CD14-positive monocyte (primary cell): ENCODE measurements around the gene NDUFB5. TPM values are rescaled to one million over a fixed set of nuclear protein-coding genes. Genes with fewer than 3 reads are reported as not detected.

Experiments
- DNase-seq, 3 donors: peaks; one replicate each; pipeline ENCODE4 v3.0.0-alpha.2; 2011 to 2022
- H2AFZ ChIP-seq: 2 replicates; pipeline ENCODE4 v1.6.0; 2012; ENCODE audit warnings: mild to moderate bottlenecking, low read depth, low read length, inconsistent platforms; ENCODE audit not compliant: insufficient read depth, poor library complexity, severe bottlenecking
- H3K27ac ChIP-seq, 2 donors: 1 replicate in 1 of 2; 2 replicates in 1 of 2; pipeline ENCODE4 v1.5.1; 2012 to 2013; ENCODE audit warnings: low read length in 2 of 2, control low read depth in 1 of 2, inconsistent platforms in 1 of 2, low read depth in 1 of 2, mild to moderate bottlenecking in 1 of 2
- H3K27me3 ChIP-seq, 2 donors: one replicate each; pipeline versions ENCODE4 v1.6.0 to v1.6.1; 2011 to 2013; ENCODE audit warnings: low read length in 2 of 2; ENCODE audit not compliant: control insufficient read depth in 2 of 2, insufficient read depth in 2 of 2
- H3K36me3 ChIP-seq, 2 donors: replicated peaks in 1 of 2; 1 replicate in 1 of 2; 2 replicates in 1 of 2; pipeline versions ENCODE4 v1.5.1 to v1.6.1; 2012 to 2013; ENCODE audit warnings: low read length in 2 of 2, control low read depth in 1 of 2, inconsistent platforms in 1 of 2, mild to moderate bottlenecking in 1 of 2; ENCODE audit not compliant: insufficient read depth in 2 of 2, control insufficient read depth in 1 of 2
- H3K4me1 ChIP-seq, 2 donors: 1 replicate in 1 of 2; 2 replicates in 1 of 2; pipeline versions ENCODE4 v1.5.1 to v1.6.1; 2012 to 2013; ENCODE audit warnings: low read length in 2 of 2, control low read depth in 1 of 2, inconsistent platforms in 1 of 2, mild to moderate bottlenecking in 1 of 2, moderate library complexity in 1 of 2; ENCODE audit not compliant: insufficient read depth in 2 of 2, control insufficient read depth in 1 of 2
- H3K4me2 ChIP-seq: replicated peaks from 2 replicates; pipeline ENCODE3; 2012; ENCODE audit warnings: low read length, moderate library complexity, mild to moderate bottlenecking; ENCODE audit not compliant: poor library complexity, severe bottlenecking; ENCODE audit errors: extremely low read depth
- H3K4me3 ChIP-seq, 3 experiments: fragments of 200-600 bp in 1 of 3; sonication (generic) in 1 of 3; replicated peaks in 1 of 3; 1 replicate in 2 of 3; 2 replicates in 1 of 3; pipeline ENCODE4 v1.5.1; 2011 to 2013; ENCODE audit warnings: low read length in 3 of 3, mild to moderate bottlenecking in 3 of 3, control low read depth in 2 of 3, low read depth in 2 of 3, inconsistent platforms in 1 of 3, moderate library complexity in 1 of 3
- H3K79me2 ChIP-seq: 2 replicates; pipeline ENCODE4 v1.6.0; 2012; ENCODE audit warnings: mild to moderate bottlenecking, control low read depth, inconsistent platforms, low read length, moderate library complexity; ENCODE audit not compliant: insufficient read depth
- H3K9ac ChIP-seq: 2 replicates; pipeline ENCODE4 v1.6.0; 2017; ENCODE audit warnings: low read length, mild to moderate bottlenecking; ENCODE audit not compliant: insufficient read depth, poor library complexity, severe bottlenecking
- H3K9me3 ChIP-seq, 2 donors: replicated peaks in 1 of 2; 1 replicate in 1 of 2; 2 replicates in 1 of 2; pipeline versions ENCODE4 v1.5.1 to v1.6.1; 2012 to 2013; ENCODE audit warnings: low read length in 2 of 2, control low read depth in 1 of 2; ENCODE audit not compliant: control insufficient read depth in 1 of 2, insufficient read depth in 1 of 2
- H4K20me1 ChIP-seq: 2 replicates; pipeline ENCODE4 v1.6.0; 2012; ENCODE audit warnings: mild to moderate bottlenecking, low read length, control low read depth, moderate library complexity; ENCODE audit not compliant: insufficient read depth
- H3K27ac Mint-ChIP-seq, 7 donors: one replicate each; pipeline ENCODE4 v1.8.0; 2020; ENCODE audit warnings: mild to moderate bottlenecking in 7 of 7, mixed read lengths in 7 of 7, moderate library complexity in 6 of 7, inconsistent platforms in 2 of 7
- H3K27me3 Mint-ChIP-seq, 3 donors: one replicate each; pipeline ENCODE4 v1.8.0; 2021 to 2022; ENCODE audit warnings: low read depth in 3 of 3, mild to moderate bottlenecking in 3 of 3, mixed read lengths in 3 of 3, moderate library complexity in 3 of 3, inconsistent platforms in 1 of 3
- H3K36me3 Mint-ChIP-seq, 2 donors: one replicate each; pipeline ENCODE4 v1.8.0; 2020; ENCODE audit warnings: mixed read lengths in 2 of 2, inconsistent platforms in 1 of 2, mild to moderate bottlenecking in 1 of 2
- H3K4me1 Mint-ChIP-seq: one replicate; pipeline ENCODE4 v1.8.0; 2020; ENCODE audit warnings: mild to moderate bottlenecking, mixed read lengths
- H3K4me3 Mint-ChIP-seq, 2 donors: one replicate each; pipeline ENCODE4 v1.8.0; 2020; ENCODE audit warnings: mild to moderate bottlenecking in 2 of 2, mixed read lengths in 2 of 2, moderate library complexity in 1 of 2
- H3K9me3 Mint-ChIP-seq, 7 donors: one replicate each; pipeline ENCODE4 v1.8.0; 2020 to 2022; ENCODE audit warnings: mixed read lengths in 7 of 7, mild to moderate bottlenecking in 6 of 7, moderate library complexity in 6 of 7, inconsistent platforms in 2 of 7
- WGBS: methylation state at CpG from one replicate; pipeline ENCODE4 v1.1.5; 2013; ENCODE audit warnings: missing lambda C conversion rate; ENCODE audit not compliant: insufficient coverage; 5-methylcytosine and 5-hydroxymethylcytosine counted together
- intact Hi-C, 2 donors: fragments of 100-400 bp; cut with micrococcal nuclease; formaldehyde crosslinking; loops; one replicate each; pipeline versions ENCODE4 v1.15.0 to v1.15.1; 2023
- polyA plus RNA-seq, 3 donors: library from polyadenylated mRNA; depleted of rRNA in 1 of 3; unstranded in 2 of 3; stranded (reverse) in 1 of 3; fragments of 300-500 nt in 2 of 3; fragments of >200 nt in 1 of 3; fragmentation: Illumina TruSeq in 2 of 3; gene quantifications; 1 replicate in 2 of 3; 2 replicates in 1 of 3; pipeline ENCODE4 v1.2.3, GENCODE V29; 2012 to 2021
- TF ChIP-seq, protein P1 (sequence below): fragments of 200-600 bp; IDR thresholded peaks from one replicate; pipeline ENCODE4 v1.8.0; 2022; ENCODE audit warnings: antibody characterized with exemption, mild to moderate bottlenecking

NDUFB5 gene
- polyA plus RNA-seq, 3 donors = 30.8 to 144 (median 132) TPM

DNA sequence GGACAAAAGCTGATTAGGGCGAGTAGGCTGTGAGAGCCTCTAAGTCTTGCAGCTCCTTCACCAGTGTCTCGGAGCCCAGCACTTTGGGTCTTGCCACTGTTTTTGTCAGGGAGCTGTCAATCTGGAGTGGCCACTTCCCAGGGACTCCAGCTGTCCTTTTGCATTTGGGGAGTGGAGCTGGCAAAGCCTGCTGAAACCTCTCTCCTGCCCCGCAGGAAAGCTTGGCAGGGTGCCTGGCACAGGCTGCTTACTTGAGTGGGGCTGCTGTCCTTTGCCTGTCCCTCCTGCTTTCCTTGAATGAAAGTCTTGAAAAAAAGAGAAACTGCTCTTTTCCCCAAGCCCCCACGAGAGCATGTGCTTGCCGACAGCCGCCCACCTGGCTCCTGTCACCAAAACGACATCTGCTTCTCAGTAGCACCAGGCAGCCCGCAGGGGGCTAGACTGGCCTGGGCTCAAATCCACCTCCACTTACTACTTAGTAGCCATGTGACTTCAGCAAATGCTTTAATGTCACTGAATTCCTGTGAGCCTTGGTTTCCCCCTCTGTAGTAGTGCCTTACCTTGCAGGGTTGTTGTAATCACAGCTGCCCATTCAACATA is 61.9 kb downstream of the NDUFB5 start:
- Histone ChIP-seq H3K36me3 (no peaks in the 10 kb centered on the region), H2AFZ (no peak overlapping the region), H3K9ac (no peak overlapping the region), H3K27ac (no peak overlapping the region), H3K4me2 (no peak overlapping the region), H4K20me1 (no peaks in the 10 kb centered on the region), H3K79me2 (peaks cover 1% of the 10 kb centered on the region), H3K9me3 (no peaks in the 10 kb centered on the region), H3K4me3 (no peak overlapping the region), H3K4me1 (no peaks in the 10 kb centered on the region), H3K27me3 (no peaks in the 10 kb centered on the region)
- H3K36me3 Mint-ChIP-seq = no peaks in the 10 kb centered on the region
- H3K27me3 Mint-ChIP-seq = peaks cover 0 to 7% (median 1%) of the 10 kb centered on the region in 3 donors
- no peak overlapping the region for H3K27ac Mint-ChIP-seq
- peaks cover 0 to 2% (median 0%) of the 10 kb centered on the region in 7 donors for H3K9me3 Mint-ChIP-seq
- H3K4me1 Mint-ChIP-seq = no peaks in the 10 kb centered on the region
- WGBS = 94% methylated on average over 8 of the region's 8 CpGs
- TF ChIP-seq, protein P1, sequence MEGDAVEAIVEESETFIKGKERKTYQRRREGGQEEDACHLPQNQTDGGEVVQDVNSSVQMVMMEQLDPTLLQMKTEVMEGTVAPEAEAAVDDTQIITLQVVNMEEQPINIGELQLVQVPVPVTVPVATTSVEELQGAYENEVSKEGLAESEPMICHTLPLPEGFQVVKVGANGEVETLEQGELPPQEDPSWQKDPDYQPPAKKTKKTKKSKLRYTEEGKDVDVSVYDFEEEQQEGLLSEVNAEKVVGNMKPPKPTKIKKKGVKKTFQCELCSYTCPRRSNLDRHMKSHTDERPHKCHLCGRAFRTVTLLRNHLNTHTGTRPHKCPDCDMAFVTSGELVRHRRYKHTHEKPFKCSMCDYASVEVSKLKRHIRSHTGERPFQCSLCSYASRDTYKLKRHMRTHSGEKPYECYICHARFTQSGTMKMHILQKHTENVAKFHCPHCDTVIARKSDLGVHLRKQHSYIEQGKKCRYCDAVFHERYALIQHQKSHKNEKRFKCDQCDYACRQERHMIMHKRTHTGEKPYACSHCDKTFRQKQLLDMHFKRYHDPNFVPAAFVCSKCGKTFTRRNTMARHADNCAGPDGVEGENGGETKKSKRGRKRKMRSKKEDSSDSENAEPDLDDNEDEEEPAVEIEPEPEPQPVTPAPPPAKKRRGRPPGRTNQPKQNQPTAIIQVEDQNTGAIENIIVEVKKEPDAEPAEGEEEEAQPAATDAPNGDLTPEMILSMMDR = no peak
- no peak for DNase-seq
- H3K4me3 Mint-ChIP-seq = no peak overlapping the region
- intact Hi-C loops = no loop called here

DNA sequence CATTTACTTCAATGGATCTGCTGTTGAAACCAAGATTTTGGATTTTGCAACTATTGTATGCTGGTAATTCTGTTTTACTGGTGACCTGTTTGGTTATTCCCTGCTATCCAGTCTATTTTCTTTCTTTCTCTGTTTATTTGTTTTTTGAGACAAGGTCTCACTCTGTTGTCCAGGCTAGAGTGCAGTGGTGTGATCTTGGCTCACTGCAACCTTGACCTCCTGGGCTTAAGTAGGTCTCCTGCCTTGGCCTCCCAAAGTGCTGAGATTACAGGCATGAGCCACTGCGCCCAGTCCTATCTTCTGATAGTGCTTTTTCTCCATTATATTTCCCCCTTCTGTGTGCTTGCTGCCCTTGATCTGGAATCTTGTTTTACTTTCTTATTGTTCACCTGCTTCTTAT is 63.8 kb downstream of the NDUFB5 start:
- Histone ChIP-seq H3K4me2 (no peak overlapping the region), H3K27me3 (no peaks in the 10 kb centered on the region), H3K4me1 (no peaks in the 10 kb centered on the region), H3K27ac (no peak overlapping the region), H3K36me3 (no peaks in the 10 kb centered on the region), H3K9me3 (no peaks in the 10 kb centered on the region), H3K9ac (no peak overlapping the region), H2AFZ (no peak overlapping the region), H3K4me3 (no peak overlapping the region), H3K79me2 (no peaks in the 10 kb centered on the region), H4K20me1 (no peaks in the 10 kb centered on the region)
- Mint-ChIP-seq H3K4me3 (no peak overlapping the region), H3K27ac (no peak overlapping the region), H3K36me3 (no peaks in the 10 kb centered on the region), H3K9me3 (peaks cover 0 to 3% (median 0%) of the 10 kb centered on the region in 7 donors), H3K4me1 (no peaks in the 10 kb centered on the region), H3K27me3 (peaks cover 0 to 6% (median 4%) of the 10 kb centered on the region in 3 donors)
- TF ChIP-seq, protein P1 = no peak
- intact Hi-C loops = no loop called here
- no peak for DNase-seq
- WGBS = 100% methylated on average over 1 of the region's 1 CpG
